HUDEP-2 (cell line): ENCODE results near the gene COL9A2.
"Not testable (repeated sequence)": the region's sequence is repeated elsewhere in the genome, so short reads cannot be mapped to it uniquely, and the experiment has no call there.

Source experiments
- DNase-seq, 76 experiments: peaks; one replicate each; lab custom pipeline; 2025; ENCODE audit not compliant: unreplicated experiment in 76 of 76; lab: John Stamatoyannopoulos, UW

The COL9A2 gene

DNA sequence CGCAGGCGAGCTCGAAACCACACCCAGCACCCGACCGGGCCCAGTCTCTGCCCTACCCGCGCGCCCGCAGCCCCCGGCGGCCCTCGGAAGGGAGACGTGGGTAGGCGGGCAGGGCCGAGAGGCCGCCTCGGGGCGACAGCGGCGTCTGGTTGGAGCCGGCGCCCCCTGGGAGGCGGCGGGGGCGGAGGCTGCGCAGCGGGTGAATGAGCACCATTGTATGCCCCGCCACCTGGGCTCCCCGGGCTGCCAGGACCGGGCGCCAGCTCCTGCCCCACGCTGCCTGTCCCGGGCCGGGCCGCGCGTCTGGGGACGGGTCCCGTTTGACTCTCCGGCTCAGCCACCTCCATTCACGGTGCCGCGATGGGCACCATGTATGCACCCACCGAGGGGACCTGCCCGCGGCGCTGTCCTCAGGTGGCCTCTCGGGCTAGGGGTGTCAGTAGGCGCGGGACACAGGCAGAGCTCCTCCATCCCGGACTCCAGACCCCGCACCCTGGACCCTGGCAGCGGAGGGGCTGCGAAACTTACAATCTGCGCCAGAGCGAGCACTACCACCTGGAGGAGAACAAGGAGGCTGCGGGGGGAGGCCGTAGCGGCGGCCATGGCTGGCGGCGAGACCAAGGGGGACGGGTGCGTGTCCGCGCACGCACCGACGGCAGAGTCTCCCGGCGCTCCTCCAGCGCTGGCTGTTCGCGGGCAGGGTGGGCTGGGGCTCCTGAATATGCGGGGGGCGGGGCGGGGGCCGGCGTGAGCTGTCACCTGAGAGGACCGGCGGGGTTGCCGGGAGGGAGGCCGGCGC, at the start of gene COL9A2:
Gene COL9A2, minus strand, starts transcription at position 692 of the 799 bp plus-strand sequence. Its CDS starts 89 bp downstream, at position 603.
- DNase-seq = peak in 4 of 76 experiments; percentile 1 to 13 (median 4)

DNA sequence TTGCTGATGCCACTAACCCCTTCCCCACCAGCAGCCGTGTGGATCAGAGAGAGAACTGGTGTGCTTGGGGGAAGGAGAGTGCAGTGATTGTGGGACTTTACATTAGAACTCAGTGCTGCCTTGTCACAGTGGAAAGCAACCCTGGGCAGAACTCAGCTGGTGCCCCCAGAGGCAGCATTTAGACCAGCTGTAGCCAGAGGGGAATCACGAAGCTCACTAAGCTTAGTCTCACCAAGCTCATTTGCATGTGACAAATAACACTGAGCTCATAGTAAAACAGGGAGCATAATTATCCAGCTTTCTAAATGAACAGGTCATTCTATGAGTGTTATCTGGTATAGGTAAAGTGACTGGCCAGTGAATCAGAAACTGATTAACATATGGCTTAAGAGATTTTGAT, 46.6 kb upstream of the COL9A2 start:
- DNase-seq = no peak

DNA sequence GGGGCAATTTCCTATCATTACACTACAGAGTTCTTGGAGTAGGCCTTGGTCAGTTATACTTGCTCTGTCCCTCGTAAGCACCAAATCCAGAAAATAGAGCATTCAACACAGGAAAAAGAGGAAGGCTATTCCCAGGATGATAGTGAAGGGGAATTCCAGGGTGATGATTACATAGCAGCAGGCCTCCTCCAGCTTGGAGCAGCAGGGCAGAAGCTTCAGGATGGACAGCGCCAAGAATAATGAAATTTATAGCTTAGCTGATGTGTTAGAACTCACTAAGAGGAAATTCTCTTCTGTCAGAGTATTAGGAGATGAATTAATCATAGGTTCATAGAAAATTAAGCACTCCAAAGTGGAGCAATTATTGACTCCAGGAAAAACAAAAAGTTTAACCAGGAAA, 45.6 kb upstream of the COL9A2 start:
- no peak for DNase-seq

DNA sequence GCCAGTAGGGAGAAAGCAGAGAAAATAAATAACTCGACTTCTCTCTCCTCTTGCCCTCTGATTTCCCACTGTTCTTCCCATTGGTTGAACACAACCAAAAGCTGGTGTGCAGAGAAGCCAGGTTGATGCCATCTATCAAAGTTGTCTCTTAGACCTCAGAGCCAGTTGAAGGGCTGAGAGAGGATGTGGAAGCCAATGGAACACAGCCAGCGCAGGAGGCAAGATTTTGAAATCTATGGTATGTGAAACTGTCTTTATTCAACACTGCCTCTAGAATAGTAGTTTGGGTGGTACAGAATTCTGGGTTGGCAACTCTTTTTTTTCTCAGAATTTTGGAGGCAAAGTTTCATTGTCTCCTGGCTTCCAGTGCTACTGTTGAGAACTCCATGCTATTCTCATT, 45.1 kb upstream of the COL9A2 start:
- DNase-seq = no peak

DNA sequence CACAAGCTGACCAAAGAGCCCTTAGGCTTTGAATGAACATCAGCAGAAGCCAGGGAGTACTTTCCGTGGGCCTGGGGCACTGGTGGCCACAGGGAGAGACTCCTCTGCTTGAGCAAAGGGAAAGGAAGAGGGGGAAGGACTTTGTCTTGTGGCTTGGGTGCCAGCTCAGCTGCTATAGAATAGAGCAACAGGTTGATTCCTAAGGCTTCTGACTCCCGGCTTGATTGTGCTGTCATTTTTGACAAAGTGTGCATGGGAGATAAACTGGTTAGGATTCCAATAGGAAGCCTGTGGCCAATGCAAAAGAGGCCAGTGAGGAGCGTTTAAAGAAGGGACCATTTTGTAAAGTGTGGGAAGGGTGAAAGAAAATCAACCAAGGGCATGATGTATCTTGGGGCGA, 44.6 kb upstream of the COL9A2 start:
- DNase-seq = no peak

DNA sequence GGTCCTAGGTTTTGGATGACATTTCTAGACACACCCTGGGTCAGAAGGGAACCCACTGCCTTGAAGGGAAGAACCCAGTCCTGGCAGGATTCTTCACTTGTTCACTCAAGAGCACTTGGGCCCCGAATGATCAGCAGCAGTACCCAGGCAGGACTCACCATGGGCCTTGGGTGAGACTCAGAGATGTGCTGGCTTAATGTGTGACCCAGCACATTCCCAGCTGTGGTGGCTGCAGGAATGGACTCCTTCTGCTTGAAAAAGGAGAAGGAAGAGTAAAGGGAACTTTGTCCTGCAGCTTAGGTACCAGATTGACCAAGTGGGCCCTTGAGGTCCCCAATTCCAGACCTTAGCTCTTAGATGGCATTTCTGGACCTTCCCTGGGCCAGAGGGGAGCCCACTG, 44.1 kb upstream of the COL9A2 start:
- no peak for DNase-seq

DNA sequence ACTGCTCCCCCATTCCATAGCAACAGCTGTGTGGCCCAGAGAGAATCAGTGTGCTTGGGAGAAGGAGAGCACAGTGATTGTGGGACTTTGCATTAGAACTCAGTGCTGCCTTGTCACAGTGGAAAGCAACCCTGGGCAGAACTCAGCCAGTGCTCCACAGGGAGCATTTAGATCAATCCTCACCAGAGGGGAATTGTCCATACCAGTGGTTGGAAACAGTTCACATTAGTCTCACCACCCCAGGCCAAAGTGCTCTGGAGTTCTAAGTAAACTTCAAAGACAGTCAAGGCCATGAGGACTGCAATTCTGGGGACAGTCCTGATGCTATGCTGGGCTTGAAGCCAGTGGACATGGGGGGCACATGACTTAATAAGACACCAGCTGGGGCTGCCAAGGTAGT, 43.5 kb upstream of the COL9A2 start:
- DNase-seq = no peak

DNA sequence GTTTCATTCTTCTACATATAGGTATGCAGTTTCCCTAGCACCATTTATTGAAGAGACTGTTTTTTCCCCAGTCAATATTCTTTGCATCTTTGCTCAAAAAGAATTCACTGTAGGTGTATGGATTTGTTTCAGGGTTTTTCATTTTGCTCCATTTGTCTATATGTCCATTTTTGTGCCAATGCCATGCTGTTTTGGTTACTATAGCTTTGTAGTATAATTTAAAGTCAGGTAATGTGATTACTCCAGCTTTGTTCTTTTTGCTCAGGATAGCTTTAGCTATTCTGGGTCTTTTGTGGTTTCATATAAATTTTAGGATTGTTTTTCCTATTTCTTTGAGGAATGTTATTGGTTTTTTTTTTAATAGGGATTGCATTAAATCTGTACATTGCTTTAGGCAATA, 40.5 kb upstream of the COL9A2 start:
- DNase-seq = no peak

DNA sequence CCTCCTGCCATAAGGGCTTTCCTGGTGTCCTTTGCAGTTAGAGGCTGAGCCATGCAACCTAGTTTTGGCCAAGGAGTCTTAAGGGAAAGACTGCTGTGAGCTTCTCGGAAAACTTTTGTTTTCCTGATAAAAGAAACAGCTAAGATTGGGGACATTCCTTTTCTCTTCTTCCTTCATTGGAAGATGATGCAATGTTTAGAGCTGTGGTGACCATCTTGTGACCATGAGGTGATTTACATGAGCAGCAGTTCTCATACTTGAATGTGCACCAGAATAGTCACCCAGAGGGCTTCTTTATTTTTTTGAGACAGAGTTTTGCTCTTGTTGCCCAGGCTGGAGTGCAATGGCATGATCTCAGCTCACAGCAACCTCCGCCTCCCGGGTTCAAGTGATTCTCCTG, 36.0 kb upstream of the COL9A2 start:
- DNase-seq = no peak

DNA sequence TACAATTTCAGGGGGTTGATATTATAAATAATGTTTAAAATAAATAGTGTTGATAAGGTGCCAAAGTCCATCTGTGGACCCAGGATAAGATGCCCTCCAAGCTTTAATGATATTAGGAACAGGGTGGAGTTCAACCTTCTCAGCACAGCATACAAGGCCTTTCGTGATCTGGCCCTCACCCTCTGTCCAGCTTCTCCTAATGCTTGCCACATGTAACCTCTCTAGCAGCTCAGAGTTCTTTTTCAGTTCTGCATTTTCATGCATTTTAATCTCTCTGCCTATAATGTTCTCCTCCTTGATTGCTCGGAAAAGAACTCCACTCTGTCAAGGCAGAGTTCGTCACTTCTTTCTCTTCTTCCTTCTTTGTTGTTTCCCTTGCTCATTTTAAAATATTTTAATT, 35.0 kb upstream of the COL9A2 start:
- DNase-seq = no peak

DNA sequence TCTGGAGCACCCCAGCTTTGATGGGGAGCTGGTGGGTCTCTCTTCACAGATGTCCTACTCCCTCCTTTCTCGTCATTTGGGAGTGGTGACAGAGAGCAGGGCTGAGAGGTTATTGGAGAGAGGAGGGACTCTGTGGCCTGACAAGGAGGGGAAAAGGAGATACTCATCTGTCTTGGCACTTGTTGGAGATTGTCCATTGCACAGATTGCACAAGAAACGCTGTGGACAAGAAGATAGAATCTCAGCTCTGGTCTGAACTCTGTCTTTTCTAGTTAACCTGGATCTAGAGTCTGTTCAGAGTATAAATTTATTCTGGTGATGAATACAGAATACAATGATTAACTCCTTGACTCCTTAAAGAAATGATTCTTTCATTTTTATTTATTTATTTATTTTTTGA, 34.0 kb upstream of the COL9A2 start:
- DNase-seq = no peak

DNA sequence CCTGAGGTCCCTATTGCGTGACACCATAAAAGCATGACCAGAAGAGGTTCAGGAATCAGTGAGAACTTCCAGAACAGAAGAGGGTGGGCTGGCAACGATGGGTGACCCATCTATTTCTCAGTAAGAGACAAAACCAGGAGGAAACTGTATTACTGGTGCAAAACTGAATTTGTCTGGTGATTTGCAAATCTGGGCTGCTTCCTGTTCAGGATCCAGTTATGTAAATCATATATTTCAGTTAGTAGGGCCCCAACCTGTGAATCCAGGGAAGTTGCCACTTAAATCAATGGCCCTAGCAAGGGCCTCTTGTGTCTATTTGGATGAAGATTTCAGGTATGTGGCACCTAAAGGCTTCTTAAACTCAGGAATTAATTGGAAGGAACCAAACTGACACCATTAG, 33.3 kb upstream of the COL9A2 start:
- no peak for DNase-seq

DNA sequence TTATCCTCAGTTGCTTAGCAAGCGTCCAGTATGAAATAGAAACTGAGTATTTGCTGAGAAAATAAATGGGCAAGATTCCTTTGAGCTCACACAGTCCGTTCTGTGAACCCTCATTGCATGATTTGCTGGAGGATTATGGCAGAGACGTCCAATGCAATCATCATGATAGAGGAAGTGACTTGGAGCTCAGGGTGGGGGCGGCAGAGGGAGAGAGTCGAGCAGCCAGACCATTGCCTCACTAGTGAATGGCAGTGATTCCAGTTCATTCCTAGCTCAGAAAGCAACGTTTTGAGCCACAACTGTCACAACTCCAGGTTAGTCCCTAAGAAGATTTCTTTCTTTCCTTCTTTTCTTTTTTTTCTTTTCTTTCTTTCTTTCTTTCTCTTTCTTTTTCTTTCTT, 27.5 kb upstream of the COL9A2 start:
- DNase-seq = peak in 1 of 76 experiments; percentile 6

DNA sequence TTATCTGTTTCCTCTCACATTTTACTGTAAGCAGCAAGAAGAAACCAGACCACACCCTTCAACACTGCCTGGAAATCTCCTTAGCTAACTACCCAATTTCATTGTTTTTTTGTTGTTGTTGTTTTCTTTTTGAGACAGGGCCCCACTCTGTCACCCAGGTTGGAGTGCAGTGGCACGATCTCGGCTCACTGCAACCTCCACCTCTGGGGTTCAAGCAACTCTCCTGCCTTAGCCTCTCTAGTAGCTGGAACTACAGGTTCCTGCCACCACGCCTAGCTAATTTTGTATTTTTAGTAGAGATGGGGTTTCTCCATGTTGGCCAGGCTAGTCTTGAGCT, 25.3 kb upstream of the COL9A2 start:
- not testable (repeated sequence) for DNase-seq

DNA sequence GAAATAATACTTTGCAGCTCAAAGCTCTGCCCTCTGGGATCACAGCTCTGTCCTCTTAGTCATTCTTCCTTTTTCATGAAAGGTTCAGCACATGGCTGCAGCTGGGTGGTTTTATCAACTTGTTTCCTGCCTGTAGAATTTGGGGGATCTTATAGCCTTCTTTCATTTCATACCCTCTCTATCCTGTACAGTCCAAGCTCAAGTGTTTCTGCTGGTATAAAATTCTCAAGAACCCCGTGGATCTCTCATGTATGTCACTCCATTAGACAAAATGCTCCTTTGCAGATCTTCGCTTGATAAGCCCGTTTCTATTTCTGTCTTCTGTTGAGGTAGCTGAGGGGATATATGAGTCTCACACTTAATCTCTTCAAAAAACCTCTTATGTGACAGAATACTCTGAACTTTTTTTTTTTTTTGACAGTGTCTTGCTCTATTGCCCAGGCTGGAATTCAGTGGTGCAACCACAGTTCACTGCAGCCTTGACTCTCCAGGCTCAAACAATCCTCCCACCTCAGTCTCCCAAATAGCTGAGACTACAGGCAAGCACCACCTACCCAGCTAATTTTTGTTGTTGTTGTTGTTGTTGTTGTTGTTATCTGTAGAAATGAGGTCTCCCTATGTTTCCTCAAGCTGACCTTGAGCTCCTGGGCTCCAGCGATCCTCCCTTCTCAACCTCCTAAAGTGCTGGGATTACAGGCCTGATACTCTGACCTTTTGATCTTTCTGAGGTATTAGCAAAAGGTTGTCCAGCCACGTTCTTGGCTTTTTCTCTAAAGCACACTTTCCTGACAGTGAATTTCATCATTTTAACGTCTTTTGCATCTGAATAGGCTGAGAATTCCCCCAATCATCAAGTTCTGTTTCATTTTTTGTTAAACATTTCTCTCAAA, 24.6 kb upstream of the COL9A2 start:
- no peak for DNase-seq

DNA sequence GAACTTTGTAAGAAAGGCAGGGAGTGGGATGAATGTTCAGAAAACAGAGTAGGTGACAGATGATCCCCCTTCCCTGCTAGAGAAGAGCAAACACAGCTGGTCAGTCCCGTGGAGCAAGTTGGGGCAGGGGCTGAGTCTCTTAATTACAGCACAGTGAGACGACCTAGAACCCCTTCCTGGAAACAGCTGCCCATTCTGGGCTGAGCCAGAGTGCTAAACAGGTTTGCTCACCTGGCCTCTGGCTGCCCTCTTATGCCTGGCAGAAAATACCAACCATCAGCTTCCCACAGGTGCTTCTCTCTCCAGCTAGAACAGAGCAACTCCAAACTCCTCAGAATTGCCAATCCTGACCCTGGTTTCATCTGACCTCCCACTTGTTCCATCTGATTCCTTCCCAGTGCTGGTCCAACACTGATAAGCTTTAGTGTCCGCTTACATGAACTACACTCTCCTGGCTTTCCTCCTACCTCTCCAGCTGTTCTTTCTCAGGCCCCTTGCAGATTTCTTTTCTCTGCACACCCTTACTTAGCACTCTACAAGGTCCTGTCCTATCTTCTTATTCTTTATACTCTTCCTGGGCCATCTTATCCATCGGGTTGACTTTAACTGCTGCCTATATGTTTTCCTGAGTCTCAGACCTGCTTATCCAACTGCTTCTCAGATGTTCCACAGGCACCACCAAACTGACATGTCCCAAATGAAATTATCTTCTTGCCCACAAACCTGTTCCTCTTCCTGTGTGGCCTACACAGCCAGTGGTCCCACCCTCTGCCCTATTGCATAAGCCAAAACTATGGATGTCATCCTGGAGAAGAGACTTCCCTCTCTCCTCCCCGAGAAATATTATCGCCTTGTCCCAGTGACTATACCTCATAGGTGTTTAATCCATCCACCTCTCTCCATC, 22.6 kb upstream of the COL9A2 start:
- DNase-seq = no peak

DNA sequence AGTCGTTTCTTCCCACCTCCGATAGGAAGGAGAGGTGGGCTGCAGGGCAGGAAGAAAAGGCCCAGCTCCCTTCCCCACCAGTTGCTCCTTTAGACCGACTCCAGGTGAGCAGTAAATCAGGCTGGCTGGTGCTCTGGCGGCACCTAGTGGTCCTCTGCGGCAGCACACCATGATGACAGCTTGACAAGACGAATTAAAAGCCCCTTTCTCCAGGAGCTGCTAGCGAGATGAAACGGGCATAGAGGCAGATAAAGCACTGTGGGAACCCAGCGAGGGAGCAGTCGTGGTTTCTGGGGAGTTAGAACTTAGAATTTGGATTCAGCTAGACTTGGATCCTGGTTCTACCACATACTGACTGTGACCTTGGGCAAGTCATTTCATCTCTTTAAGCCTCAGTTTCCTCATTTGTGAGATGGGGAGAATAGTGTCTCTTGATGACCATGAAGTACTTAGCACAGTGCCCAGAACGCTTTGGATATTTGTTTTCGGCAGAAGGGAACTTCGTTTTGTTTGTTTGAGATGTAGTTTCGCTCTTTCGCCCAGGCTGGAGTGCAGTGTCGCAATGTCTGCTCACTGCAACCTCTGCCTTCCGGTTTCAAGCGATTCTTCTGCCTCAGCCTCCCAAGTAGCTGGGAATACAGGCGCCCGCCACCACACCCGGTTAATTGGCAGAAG, 21.8 kb upstream of the COL9A2 start:
- peak in 72 of 76 experiments; percentile 10 to 84 (median 63) for DNase-seq

DNA sequence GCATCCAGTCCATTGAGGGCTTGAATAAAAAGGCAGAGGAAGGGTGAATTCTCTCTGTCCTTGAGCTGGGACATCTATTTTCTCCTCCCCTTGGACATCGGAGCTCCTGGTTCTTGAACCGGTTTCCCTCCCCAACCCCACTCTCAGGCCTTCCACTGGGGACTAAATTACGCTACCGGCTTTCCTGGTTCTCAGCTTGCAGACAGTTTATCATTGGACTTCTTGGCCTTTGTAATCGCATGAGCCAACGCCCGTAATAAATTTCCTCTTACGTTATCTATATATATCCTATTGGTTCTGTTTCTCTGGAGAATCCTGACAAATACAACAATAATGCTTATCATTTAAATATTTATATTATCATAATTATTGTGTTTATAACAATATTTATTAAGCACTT, 20.4 kb upstream of the COL9A2 start:
- DNase-seq = no peak

DNA sequence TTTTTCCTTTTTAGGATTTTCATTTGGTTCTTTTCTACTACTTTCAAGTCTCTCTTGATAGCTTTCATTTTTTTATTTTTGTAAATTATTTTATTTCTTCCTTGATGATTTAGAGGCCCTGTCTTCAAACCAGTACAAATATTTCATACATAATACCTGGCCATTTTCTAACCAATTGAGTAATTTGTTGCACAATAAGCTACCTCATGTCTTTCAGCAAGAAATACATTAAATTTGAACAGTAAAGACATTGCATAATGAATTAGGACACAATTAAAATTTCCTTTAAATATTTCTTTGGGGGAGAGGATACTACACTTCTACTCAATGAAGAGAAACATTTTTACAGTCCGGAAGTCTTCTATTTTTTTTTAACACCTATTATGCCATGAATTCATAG, 15.6 kb upstream of the COL9A2 start:
- no peak for DNase-seq

DNA sequence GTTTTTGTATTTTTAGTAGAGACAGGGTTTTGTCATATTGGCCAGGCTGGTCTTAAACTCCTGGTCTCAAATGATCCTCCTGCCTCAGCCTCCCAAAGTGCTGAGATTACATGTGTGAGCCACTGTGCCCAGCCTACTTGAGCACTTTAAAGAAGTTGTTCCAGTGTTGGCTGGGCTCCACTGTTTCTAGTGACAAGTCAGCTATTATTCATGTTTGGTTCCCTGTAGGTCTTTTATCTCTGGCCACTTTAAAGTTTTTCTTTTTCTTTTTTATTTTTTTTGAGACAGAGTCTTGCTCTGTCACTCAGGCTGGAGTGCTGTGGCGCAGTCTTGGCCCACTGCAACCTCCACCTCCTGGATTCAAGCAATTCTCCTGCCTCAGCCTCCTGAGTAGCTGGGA, 14.3 kb upstream of the COL9A2 start:
- DNase-seq = not testable (repeated sequence)
